Activated CD4-positive, CD25-positive, alpha-beta regulatory T cell treated with anti-CD3 and anti-CD28 coated beads, Interleukin-2, amount 50 U/mL, for 16 hours (primary cell): Measurements from ENCODE around the gene RNF152.
"Not testable (repeated sequence)": the region's sequence is repeated elsewhere in the genome, so short reads cannot be mapped to it uniquely, and the experiment has no call there.

ENCODE experiments used
- DNase-seq: peaks from one replicate; pipeline ENCODE4 v3.0.0-alpha.2; 2020; ENCODE audit warnings: low read depth, low spot score

The RNF152 gene

DNA sequence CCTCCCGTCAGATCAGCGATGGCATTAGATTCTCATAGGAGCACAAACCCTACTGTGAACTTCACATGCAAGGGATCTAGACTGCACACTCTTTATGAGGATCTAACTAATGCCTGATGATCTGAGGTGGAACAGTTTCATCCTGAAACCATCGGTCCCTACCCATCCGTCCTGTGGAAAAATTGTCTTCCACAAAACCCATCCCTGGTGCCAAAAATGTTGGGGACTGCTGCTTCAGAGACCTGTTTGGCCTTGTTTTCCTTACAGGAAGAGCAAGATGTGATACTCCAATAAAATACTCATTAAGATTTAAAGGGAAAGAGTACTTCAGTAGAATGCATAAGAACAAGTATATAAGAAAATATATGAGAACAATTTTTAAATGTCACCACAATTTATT, 71.1 kb downstream of the RNF152 start:
- DNase-seq = no peak

DNA sequence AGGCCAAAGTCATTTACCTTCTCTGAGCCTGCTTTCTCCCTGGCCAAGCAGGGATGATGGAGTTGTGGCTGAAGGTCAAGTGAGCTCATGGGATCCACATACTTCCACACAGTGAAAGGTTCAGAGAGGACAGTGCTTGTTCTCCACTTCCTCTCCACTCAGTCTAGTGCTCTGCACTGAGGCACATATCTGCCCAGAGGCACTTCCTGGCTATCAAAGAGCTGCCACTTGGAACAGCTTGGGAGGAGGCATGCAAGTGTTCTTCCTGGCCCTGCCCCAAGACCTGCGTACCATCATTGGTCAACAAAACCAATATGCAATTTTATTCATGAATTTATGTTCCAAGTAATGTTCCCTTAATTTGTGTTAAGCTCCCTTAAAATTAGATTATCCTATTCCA, 71.9 kb downstream of the RNF152 start:
- no peak for DNase-seq

DNA sequence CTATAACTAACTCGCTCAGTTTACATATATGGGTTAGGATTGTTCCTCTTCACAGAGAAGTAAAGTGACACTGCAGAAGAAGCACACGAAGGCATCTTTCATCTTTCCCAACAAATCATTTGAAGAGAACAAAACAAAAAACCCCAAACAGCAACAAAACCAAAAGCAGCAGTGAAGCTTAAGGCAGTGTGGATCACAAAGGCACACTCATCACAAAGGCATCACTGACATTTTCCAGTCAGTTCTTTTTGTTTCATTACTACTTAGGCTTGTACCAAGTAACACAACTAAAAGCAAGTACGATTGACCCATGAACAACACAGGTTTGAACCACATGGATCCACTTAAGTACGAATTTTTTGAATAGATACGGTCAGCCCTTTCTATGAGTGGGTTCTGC, 75.7 kb downstream of the RNF152 start:
- DNase-seq = no peak

DNA sequence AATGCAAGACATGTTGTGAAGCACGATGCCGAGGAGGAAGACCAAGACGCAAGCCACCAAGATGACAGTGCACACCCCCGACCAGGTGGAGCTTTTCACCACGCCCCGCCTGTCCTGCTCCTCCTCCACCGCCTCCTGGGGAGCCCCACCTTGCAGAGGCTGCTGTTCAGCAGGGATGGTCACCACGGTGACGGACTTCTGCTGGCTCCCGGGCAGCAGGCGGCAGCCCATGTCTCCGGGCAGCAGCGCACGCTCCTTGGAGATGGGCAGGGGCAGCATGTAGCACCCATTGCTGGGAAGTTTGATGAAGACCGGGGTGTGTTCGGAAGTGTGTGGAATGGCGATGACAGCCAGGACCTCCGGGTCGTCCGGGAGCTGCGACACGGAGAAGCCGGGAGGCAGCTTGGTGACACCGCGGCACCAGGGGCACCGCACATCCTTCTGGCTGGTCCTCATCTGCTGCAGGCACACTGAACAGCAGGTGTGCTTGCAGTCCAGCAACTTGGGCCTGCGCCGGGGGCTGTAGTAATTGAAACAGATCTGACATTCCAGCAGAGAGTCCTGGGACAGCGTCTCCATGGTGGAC, 76.8 kb downstream of the RNF152 start:
- no peak for DNase-seq

GRCh38 chr18:61808286-61808685, 84.5 kb downstream of the RNF152 start:
- DNase-seq = no peak

DNA sequence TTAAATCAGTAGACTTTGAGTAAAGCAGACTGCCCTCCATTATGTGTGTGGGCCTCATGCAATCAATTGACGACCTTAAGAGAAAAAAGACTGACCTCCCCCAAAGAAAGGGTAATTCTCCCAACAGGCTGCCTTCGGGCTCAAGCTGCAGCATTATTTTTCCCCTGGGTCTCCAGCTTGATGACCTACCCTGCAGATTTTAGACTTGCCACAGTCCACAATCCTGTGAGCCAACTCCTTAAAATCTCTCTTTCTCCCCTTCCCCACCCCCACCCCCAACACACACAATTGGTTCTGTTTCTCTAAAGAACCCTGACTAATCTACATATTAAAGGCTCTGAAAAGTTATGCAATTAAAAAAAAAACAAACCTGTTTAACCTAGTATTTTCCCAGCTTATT, 89.4 kb downstream of the RNF152 start:
- no peak for DNase-seq

DNA sequence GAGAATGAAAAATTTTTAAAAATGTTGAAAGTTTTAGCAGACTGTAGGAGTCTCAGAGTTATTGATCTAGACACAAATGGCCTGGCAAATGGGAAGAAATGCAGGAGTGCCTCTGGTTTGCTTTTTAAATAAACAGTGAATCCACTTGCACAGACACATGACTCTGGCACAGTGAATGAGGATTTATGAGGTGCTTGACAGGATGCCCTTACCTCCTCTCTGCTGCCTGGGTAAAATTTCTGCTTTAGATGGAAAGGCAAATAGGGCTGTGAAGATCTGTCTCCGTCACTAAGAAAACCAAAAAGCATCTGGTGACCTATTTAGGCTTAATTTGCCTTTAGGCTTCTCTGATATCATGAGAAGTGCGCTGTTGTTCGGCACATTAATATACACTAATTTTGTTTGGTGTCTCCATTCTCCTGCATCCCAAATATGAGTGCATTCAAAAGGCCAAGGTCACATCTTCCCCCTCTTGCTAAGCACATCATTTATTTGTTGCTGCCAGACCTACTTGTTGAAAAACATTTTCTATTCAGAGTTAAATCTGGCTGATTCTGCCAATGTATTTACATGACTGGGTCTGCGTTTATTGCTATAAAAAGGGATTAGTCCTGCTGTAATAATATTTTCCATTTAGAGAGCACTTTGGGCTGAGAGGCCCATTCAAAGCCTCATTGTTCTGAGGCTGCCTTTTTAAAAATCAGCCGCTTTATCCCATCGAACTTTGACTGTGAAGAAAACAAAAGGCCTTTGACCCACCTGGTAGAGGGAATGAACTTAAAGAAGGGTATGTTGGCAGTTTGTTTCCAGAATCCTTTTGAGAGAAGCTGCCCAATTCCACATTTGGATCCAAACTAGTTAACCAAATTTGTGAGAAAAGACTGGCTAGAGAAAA, 94.9 kb downstream of the RNF152 start:
- no peak for DNase-seq

DNA sequence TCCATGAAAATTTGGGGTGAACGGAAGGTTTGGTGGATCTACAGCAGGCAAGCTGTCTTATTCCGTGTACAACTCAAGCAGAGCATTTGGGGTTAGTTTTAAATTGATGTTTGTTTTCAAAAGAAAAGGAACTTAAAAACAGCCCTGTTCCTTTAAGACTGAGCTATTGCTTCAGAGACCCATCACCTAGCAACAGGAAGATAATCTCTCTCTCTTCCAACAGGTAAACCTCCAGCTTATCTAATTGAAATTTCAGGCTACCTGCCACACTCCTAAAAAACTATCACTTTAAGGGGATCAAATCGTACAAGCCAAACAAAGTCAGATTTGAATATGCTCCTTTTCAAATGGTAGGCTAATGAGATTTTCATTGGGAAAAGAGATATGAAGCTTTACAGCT, 101.8 kb downstream of the RNF152 start:
- no peak for DNase-seq

DNA sequence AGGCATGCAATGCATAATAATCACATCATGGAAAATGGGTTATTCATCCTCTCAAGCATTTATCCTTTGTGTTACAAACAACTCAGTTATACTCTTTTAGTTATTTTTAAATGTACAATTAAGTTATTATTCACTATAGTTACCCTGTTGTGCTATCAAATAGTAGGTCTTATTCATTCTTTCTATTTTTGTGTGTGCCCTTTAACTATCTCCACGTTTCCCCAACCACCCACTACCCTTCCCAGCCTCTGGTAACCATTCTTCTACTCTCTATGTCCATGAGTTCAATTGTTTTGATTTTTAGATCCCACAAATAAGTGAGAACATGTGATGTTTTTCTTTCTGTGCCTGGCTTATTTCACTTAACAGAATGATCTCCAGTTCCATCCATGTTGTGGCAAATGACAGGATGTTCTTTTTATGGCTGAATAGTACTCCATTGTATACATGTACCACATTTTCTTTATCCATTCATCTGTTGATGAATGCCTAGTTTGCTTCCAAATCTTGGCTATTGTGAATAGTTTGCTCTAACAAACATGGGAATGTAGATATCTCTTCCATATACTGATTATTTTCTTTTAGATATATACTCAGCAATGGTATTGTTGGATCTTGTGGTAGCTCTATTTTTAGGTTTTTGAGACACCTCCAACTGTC, 105.7 kb downstream of the RNF152 start:
- DNase-seq = not testable (repeated sequence)

GRCh38 chr18:61785588-61785987, 107.2 kb downstream of the RNF152 start:
- DNase-seq = no peak

DNA sequence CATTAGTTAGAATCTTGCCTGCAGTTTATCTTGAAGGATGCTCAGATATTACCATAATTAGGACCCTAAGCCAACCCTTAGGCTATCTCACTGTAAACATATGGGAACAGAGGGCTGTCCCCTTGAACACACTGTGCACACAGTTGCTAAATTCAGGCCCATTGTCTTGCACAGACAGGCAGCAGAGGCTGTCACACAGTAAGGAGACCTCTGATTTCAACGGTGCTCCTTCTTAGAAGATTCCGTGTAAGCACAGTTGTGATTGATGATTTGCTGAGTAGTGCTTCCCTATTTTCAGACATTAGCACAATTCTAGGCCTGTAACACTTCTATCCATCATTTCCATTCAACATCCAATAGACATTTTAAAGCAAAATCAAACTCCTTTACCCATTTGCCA, 108.0 kb downstream of the RNF152 start:
- no peak for DNase-seq

DNA sequence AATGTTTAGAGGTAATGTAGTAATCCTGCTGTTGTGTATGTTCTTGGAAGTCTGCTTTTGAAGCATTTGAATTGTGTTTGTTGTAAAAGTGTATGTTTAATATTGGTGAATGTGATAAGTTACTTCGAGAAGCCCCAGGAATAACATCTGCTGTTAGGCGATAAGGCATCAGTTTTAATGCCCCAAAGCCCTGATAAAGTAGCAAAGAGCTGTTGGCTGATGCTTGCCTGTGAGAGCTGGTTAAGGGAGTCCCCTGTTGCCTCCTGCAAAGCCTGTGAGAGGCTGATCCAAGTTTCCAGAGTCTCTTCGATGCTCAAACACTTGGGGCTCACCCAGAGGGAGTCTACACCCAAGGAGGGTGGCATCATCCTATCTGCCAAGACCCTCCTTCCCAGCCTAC, 110.3 kb downstream of the RNF152 start:
- DNase-seq = no peak

DNA sequence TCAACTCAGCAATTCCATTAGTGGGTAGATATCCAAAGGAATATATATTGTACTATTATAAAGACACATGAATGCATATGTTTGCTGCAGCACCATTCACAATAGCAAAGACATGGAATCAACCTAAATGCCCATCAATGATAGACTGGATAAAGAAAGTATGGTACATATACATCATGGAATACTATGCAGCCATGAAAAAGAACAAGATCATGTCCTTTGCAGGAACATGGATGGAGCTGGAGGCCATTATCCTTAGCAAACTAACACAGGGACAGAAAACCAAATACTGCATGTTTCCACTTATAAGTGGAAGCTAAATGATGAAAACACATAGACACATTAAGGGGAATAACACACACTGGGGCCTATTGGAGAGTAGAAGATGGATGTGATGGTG, 116.6 kb downstream of the RNF152 start:
- not testable (repeated sequence) for DNase-seq

- no peak for DNase-seq
Observed at GRCh38 chr18:61774846-61775245, 118.0 kb downstream of the RNF152 start.

DNA sequence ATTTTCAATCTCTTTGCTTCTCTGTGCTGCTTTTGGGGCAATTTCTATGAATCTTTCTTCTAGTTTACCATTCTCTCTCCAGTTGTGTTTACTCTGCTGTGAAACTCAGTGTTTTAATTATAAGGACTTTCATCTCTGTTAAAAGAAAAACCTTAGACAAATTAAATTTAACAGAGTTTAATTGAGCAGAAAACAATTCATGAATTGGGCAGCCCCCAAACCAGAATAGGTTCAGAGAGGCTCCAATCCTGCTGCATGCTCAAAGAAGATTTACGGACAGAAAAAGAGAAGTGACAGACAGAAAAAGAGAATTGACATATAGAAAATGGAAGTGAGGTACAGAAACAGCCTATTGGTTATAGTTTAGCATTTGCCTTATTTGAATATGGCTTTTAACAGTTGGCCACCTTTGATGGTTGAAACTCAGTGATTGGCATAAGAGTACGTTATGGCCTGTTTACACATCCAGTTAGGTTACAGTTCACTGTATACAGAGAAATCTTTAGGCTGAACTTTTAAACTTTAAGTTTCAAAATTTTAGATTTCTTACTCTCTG, 120.4 kb downstream of the RNF152 start:
- DNase-seq = no peak

DNA sequence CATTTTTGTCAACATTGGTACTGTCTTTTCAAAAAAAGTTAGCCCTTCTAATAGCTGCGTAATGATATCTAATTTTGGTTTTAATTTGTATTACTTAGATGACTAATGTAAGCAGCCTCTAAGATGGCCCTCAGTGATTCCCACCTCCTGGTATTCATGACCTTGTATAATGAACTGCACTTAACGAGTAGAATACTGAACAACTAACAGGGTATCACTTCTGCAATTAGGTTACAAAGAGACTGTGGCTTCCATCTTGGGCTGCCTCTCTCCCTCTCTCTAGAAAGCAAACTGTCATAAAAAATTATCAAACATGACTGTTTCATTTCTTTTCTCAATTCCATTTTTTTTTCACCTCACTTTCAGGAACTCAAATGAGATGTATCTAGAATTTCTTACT, 120.9 kb downstream of the RNF152 start:
- no peak for DNase-seq

GRCh38 chr18:61770279-61770678, 122.5 kb downstream of the RNF152 start:
- no peak for DNase-seq

DNA sequence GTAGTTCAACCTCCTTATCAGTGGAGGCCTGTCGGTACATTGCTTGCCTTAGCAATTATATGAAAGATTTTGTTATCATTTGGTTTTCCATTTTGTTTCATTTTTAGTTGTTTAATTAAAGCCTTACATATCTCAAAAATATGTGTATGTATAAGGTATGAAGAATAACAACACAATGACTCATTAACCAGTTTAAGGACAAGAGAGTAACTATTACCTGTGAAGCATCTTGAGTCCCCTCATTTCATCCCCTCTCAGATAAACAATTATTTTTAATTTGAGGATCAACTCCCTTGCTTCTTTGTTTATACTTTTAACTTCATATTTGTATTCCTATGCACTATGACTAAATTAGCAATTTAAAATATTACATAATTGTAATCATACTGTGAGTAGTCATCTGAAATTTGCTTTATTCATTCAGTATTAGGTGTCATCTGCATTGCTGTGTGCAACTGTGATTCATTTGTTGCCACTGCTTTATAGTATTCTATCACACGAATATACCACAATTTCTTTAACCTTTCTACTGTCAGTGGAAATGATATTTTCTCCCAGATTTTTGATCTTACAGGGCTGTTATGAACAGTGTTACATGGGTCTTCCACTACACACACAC, 126.4 kb downstream of the RNF152 start:
- no peak for DNase-seq

GRCh38 chr18:61765097-61765496, 127.7 kb downstream of the RNF152 start:
- DNase-seq = no peak

DNA sequence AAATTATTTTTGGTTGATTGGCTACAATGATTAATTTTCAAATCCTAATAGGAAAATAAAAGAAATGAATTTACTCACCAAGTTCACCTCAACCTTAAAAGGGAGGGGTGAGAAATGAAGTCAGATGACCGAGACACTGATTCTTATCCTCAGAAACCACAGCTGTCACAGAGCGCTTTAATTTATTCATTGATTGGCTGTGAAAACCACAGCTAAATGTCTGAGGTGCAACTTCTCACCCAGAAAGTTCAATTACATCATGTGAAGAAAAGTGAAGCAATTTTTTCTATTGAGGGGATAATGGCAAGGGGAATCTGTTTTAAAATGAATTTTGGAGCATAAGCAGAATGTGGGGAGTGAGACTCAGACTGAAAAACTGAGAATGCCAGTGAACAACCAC, 128.4 kb downstream of the RNF152 start:
- DNase-seq = no peak

DNA sequence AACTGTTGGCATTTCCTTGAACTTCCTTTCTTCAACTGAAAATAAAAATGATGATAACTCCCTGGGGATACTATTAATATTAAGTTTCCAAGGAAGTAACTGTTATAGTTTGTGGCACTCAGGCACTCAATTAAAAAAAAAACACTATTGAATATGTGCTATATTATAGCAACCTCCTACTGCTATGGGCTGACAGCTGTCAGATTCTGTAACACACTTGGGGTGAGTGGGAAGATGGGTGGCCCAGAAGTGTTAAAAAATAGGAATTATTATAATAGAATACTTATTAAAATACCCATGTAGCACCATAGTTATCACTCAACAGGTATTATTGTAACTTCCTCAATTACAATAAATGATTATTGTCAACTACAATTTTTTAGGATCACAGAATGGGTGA, 130.9 kb downstream of the RNF152 start:
- DNase-seq = no peak
